Measurements from ENCODE around the gene FIGLA. TPM values are rescaled to one million over a fixed set of nuclear protein-coding genes. Genes with fewer than 3 reads are reported as not detected.

FIGLA gene
- total RNA-seq, 1 experiment from 2014 or later, result not detected

DNA sequence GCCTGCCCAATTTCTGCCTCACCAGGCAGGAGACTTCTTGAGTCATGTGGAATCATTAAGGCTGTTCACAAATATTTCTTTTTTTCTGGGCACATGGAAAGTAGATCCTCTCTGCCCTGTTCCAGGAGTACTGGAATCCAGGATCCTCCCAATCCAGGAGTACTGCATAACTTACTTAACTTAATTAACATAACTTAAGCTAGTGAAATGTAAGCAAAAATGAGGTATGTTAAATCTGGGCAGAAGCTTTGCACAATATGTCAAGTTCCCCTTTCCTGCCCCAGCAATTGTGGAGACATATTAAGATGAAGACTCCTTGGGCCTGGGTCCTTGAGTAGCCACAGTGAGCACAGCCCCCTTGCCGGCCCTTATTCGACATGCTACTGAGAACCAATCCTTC, 41.9 kb upstream of the FIGLA start:
- Histone ChIP-seq H2AFZ (ENCODE audit: low read length) (no peak overlapping the region), H2BK12ac (ENCODE audit: insufficient read length, low read depth, low read length) (no peak overlapping the region), H2BK20ac (ENCODE audit: low read depth, low read length, poor library complexity, severe bottlenecking) (no peak overlapping the region), H4K5ac (ENCODE audit: insufficient read length, low read depth, low read length) (no peak overlapping the region), H3K23ac (ENCODE audit: insufficient read length, low read depth, low read length) (no peak overlapping the region), H3K14ac (ENCODE audit: insufficient read depth, low read length) (no peak overlapping the region), H3K9ac (ENCODE audit: extremely low read depth, insufficient read length, low read length) (no peak overlapping the region), H2BK120ac (ENCODE audit: low read depth, low read length, poor library complexity, severe bottlenecking) (no peak overlapping the region), H4K8ac (replicated peaks; ENCODE audit: insufficient read length, low read depth, low read length) (no peak overlapping the region), H2BK15ac (ENCODE audit: low read depth, low read length) (no peak overlapping the region), H3T11ph (ENCODE audit: low read length) (no peak overlapping the region), H3K27me3 (ENCODE audit: insufficient read depth, low read length) (no peaks in the 10 kb centered on the region), H3K23me2 (ENCODE audit: insufficient read length, low read depth, low read length, poor library complexity, severe bottlenecking) (no peaks in the 10 kb centered on the region), H4K91ac (ENCODE audit: insufficient read length, low read depth, low read length) (no peak overlapping the region), H4K20me1 (ENCODE audit: control insufficient read depth, insufficient read depth, insufficient read length) (no peaks in the 10 kb centered on the region), H3K56ac (ENCODE audit: insufficient read length, low read depth, low read length) (no peak overlapping the region), H3K79me2 (ENCODE audit: insufficient read depth, low read length) (no peaks in the 10 kb centered on the region), H3K4ac (ENCODE audit: low read depth, low read length) (no peak overlapping the region), H3K18ac (ENCODE audit: insufficient read length, low read depth, low read length) (no peak overlapping the region), H3K4me2 (ENCODE audit: insufficient read depth, insufficient read length, low read length) (no peak overlapping the region), H2AK5ac (ENCODE audit: insufficient read length, low read length) (no peak overlapping the region), H3K4me1 (ENCODE audit: insufficient read depth, low read length) (peaks cover 2% of the 10 kb centered on the region; the same call in 1 of the 2 replicates), H3K9me3 (ENCODE audit: control insufficient read depth, low read depth, low read length) (no peaks in the 10 kb centered on the region), H3K27ac (ENCODE audit: insufficient read length, low read depth, low read length) (no peak overlapping the region), H3K79me1 (ENCODE audit: insufficient read depth, low read depth, low read length, poor library complexity, severe bottlenecking) (no peaks in the 10 kb centered on the region), H2BK5ac (ENCODE audit: insufficient read length, low read length) (no peak overlapping the region)
- DNase-seq, result no peak
- H3K36me3 Mint-ChIP-seq (ENCODE audit: insufficient read depth in 1 of 3, low read depth in 3 of 3), result no peaks in the 10 kb centered on the region
- no peak overlapping the region for H3K27ac Mint-ChIP-seq
- H3K4me3 Mint-ChIP-seq, result no peak overlapping the region
- TF ChIP-seq, protein P1, sequence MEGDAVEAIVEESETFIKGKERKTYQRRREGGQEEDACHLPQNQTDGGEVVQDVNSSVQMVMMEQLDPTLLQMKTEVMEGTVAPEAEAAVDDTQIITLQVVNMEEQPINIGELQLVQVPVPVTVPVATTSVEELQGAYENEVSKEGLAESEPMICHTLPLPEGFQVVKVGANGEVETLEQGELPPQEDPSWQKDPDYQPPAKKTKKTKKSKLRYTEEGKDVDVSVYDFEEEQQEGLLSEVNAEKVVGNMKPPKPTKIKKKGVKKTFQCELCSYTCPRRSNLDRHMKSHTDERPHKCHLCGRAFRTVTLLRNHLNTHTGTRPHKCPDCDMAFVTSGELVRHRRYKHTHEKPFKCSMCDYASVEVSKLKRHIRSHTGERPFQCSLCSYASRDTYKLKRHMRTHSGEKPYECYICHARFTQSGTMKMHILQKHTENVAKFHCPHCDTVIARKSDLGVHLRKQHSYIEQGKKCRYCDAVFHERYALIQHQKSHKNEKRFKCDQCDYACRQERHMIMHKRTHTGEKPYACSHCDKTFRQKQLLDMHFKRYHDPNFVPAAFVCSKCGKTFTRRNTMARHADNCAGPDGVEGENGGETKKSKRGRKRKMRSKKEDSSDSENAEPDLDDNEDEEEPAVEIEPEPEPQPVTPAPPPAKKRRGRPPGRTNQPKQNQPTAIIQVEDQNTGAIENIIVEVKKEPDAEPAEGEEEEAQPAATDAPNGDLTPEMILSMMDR (conservative IDR thresholded peaks at IDR 0.05), result no peak
- peaks cover 16 to 20% of the 10 kb centered on the region in 2 experiments for H3K4me1 Mint-ChIP-seq
- no CpG with 5 or more reads among the region's 2 CpGs for WGBS (ENCODE audit: extremely low coverage, insufficient read length, low lambda C conversion rate)
- H3K9me3 Mint-ChIP-seq, result no peaks in the 10 kb centered on the region
- peaks cover 51% of the 10 kb centered on the region for H3K27me3 Mint-ChIP-seq (ENCODE audit: low read depth)

Data from H9 (cell line).